Sigmoid colon (tissue), 7 donors: Measurements from ENCODE around the gene ITPR1. TPM values are rescaled to one million over a fixed set of nuclear protein-coding genes. Genes with fewer than 3 reads are reported as not detected.
"Not testable (repeated sequence)": the region's sequence is repeated elsewhere in the genome, so short reads cannot be mapped to it uniquely, and the experiment has no call there.

Experiments
- DNase-seq: peaks from one replicate; pipeline ENCODE4 v3.0.0-alpha.2; 2019
- H3K27ac ChIP-seq, 4 donors: fragments of 200-600 bp; sonication (generic); one replicate each; pipeline ENCODE4 v1.5.1; 2016 to 2019; ENCODE audit warnings: mild to moderate bottlenecking in 1 of 4
- H3K27me3 ChIP-seq, 3 donors: fragments of 200-600 bp; sonication (generic); one replicate each; pipeline ENCODE4 v1.5.1; 2019; ENCODE audit warnings: mild to moderate bottlenecking in 1 of 3
- H3K36me3 ChIP-seq, 4 donors: fragments of 200-600 bp; sonication (generic); one replicate each; pipeline ENCODE4 v1.5.1; 2016 to 2019
- H3K4me1 ChIP-seq, 4 donors: fragments of 200-600 bp; sonication (generic); one replicate each; pipeline ENCODE4 v1.5.1; 2017 to 2019
- H3K4me3 ChIP-seq, 4 donors: fragments of 200-600 bp; sonication (generic); one replicate each; pipeline ENCODE4 v1.5.1; 2017 to 2019; ENCODE audit warnings: mild to moderate bottlenecking in 2 of 4, moderate library complexity in 1 of 4
- H3K9me3 ChIP-seq, 4 donors: fragments of 200-600 bp in 3 of 4; sonication (generic) in 3 of 4; one replicate each; pipeline versions ENCODE4 v1.5.1 to v1.6.1; 2013 to 2019
- EP300 ChIP-seq, 4 donors: sonication (generic); formaldehyde crosslinking; IDR thresholded peaks; one replicate each; pipeline ENCODE4 v1.6.1; 2017; ENCODE audit warnings: antibody characterized with exemption in 4 of 4
- POLR2A ChIP-seq, 2 donors: fragments of 450-650 bp; IDR thresholded peaks; one replicate each; pipeline ENCODE4 v1.6.1; 2016; ENCODE audit warnings: antibody characterized with exemption in 2 of 2, mild to moderate bottlenecking in 2 of 2, moderate library complexity in 2 of 2
- POLR2AphosphoS5 ChIP-seq, 4 donors: sonication (generic); formaldehyde crosslinking; IDR thresholded peaks; one replicate each; pipeline ENCODE4 v1.6.1; 2017; ENCODE audit warnings: antibody characterized with exemption in 4 of 4
- WGBS, 2 donors: extraction: QIAGEN DNeasy Blood & Tissue Kit; methylation state at CpG; one replicate each; pipeline ENCODE4 v1.1.7; 2013; 5-methylcytosine and 5-hydroxymethylcytosine counted together
- intact Hi-C: fragments of 100-400 bp; cut with DNase I; formaldehyde crosslinking; loops from one replicate; pipeline ENCODE4 v1.15.1; 2023
- polyA plus RNA-seq, 3 donors: library from polyadenylated mRNA; stranded (reverse); fragments of 200-250 nt; gene quantifications; one replicate each; pipeline ENCODE4 v1.2.3, GENCODE V29; 2013
- total RNA-seq, 4 donors: library from RNA; depleted of rRNA; stranded (reverse); fragments of >200 nt; gene quantifications; one replicate each; pipeline ENCODE4 v1.1.0, GENCODE V29; 2016
- TF ChIP-seq, protein P1 (sequence below), 4 experiments: fragments of 450-650 bp in 3 of 4; fragments of 200-600 bp in 1 of 4; IDR thresholded peaks; one replicate each; pipeline ENCODE4 v1.5.1; 2016 to 2019; ENCODE audit warnings: antibody characterized with exemption in 4 of 4, mild to moderate bottlenecking in 3 of 4, moderate library complexity in 2 of 4
- donor health status: healthy with polysubstance abuse.
- donor health status: Bipolar disorder and iron deficiency.
- donor health status: healthy.

The ITPR1 gene
- total and polyA plus RNA-seq, 7 donors: 1.4 to 206 (median 111) TPM

DNA sequence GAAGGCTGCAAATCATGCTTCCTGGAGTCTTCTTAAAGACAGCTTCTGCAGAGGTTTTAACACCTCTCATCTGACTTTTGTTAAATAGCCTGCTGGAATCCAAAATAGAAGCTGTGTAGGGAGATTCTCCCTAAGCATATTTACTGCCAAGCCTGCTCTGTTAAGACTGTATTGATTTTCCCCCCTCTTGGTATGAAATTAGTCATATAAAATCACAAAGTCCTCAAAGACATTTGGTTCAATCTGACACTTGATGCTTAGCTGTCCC lies 94.6 kb downstream of the ITPR1 start:
- no peak for DNase-seq
- no peak for TF ChIP-seq POLR2A (IDR thresholded peaks at IDR 0.05)
- TF ChIP-seq, protein P1, sequence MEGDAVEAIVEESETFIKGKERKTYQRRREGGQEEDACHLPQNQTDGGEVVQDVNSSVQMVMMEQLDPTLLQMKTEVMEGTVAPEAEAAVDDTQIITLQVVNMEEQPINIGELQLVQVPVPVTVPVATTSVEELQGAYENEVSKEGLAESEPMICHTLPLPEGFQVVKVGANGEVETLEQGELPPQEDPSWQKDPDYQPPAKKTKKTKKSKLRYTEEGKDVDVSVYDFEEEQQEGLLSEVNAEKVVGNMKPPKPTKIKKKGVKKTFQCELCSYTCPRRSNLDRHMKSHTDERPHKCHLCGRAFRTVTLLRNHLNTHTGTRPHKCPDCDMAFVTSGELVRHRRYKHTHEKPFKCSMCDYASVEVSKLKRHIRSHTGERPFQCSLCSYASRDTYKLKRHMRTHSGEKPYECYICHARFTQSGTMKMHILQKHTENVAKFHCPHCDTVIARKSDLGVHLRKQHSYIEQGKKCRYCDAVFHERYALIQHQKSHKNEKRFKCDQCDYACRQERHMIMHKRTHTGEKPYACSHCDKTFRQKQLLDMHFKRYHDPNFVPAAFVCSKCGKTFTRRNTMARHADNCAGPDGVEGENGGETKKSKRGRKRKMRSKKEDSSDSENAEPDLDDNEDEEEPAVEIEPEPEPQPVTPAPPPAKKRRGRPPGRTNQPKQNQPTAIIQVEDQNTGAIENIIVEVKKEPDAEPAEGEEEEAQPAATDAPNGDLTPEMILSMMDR (IDR thresholded peaks at IDR 0.05): no peak
- no peak for TF ChIP-seq EP300 (IDR thresholded peaks at IDR 0.05)
- TF ChIP-seq POLR2AphosphoS5 (IDR thresholded peaks at IDR 0.05): no peak
- no peaks in the 10 kb centered on the region for H3K9me3 ChIP-seq
- no peaks in the 10 kb centered on the region for H3K36me3 ChIP-seq
- H3K27ac ChIP-seq: peak overlapping the region; percentile 30 to 66 (median 46)
- intact Hi-C loops: loop anchor here (5.0 to 10.0 kb wide), 2 partner anchors 45 to 123 kb away; partner anchors contain the start of gene SUMF1
- H3K27me3 ChIP-seq: no peaks in the 10 kb centered on the region
- H3K4me3 ChIP-seq: no peak overlapping the region
- H3K4me1 ChIP-seq: peaks cover 0 to 64% (median 47%) of the 10 kb centered on the region in 4 donors

DNA sequence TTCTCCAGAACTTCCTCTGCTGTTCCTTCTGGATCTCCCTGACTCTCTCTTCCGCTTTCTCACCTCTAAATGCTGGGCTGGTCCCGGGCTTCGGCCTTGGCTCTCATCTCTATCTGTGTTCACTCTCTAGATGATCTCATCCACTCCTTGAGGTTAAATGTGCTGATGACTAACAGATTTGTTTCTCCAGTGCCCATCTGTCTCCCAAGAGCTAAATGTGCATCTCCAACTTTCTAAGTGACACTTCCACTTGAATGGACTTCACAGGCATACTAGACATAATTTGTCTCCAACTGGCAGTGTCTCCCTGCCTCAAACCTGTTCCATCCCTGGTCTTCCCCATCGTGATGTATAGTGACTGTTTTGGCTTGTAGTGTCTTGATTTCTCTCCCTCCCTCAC lies 95.3 kb downstream of the ITPR1 start:
- 70 to 81% methylated on average over 4 of the region's 4 CpGs for WGBS, 2 donors

DNA sequence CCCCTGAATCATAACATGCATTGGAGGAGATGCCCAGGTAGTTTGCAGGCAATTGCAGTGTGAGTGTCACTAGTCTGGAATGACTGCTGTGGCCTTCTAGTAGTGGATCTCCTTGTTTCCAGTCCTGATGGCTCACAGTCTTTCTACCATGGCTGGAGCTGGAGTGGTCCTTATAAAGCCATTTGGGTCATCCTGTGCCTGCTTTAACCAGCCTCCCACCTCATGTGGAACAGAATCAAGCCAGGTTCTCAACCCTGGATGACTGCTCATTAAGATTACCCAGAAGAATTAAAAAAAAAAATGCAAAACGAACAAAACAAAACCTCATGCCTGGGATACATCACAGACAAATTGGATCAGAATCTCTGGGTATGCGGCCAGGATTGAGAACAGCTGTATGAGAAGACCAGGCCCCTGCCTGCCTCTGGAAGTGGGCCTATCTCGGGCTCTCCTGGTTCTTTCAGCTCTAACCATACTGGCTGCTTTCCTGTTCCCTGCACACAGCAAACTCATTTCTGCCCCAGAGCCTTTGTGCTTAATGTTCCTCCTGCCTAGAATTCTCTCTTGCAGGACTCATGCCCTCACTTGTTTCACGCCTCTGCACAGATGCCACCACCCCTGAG lies 96.4 kb downstream of the ITPR1 start:
- 80 to 90% methylated on average over 4 of the region's 4 CpGs for WGBS, 2 donors
- H3K27me3 ChIP-seq: no peaks in the 10 kb centered on the region
- H3K4me3 ChIP-seq: no peak overlapping the region
- no peaks in the 10 kb centered on the region for H3K9me3 ChIP-seq
- intact Hi-C loops: loop anchor here (5.0 to 10.0 kb wide), 2 partner anchors 43 to 125 kb away; partner anchors contain the start of gene SUMF1
- no peak for TF ChIP-seq POLR2AphosphoS5 (IDR thresholded peaks at IDR 0.05)
- no peak for TF ChIP-seq POLR2A (IDR thresholded peaks at IDR 0.05)
- TF ChIP-seq, protein P1 (IDR thresholded peaks at IDR 0.05): no peak
- TF ChIP-seq EP300 (IDR thresholded peaks at IDR 0.05): no peak
- H3K27ac ChIP-seq: peak overlapping the region in 3 of 4 donors; percentile 47 to 66 (median 53)
- no peak for DNase-seq
- peaks cover 0 to 48% (median 32%) of the 10 kb centered on the region in 4 donors for H3K4me1 ChIP-seq
- H3K36me3 ChIP-seq: no peaks in the 10 kb centered on the region

More for the DNA sequence above, 95.3 kb downstream of the ITPR1 start:
- no peaks in the 10 kb centered on the region for H3K36me3 ChIP-seq
- no peaks in the 10 kb centered on the region for H3K9me3 ChIP-seq
- peak in 1 of 4 donors; percentile 27 for TF ChIP-seq POLR2AphosphoS5 (IDR thresholded peaks at IDR 0.05)
- TF ChIP-seq EP300 (IDR thresholded peaks at IDR 0.05): no peak
- no peaks in the 10 kb centered on the region for H3K27me3 ChIP-seq
- H3K27ac ChIP-seq: peak overlapping the region; percentile 39 to 66 (median 50)
- intact Hi-C loops: loop anchor here (5.0 to 10.0 kb wide), 2 partner anchors 44 to 124 kb away; partner anchors contain the start of gene SUMF1
- DNase-seq: peak; percentile 72
- no peak overlapping the region for H3K4me3 ChIP-seq
- H3K4me1 ChIP-seq: peaks cover 0 to 57% (median 41%) of the 10 kb centered on the region in 4 donors

DNA sequence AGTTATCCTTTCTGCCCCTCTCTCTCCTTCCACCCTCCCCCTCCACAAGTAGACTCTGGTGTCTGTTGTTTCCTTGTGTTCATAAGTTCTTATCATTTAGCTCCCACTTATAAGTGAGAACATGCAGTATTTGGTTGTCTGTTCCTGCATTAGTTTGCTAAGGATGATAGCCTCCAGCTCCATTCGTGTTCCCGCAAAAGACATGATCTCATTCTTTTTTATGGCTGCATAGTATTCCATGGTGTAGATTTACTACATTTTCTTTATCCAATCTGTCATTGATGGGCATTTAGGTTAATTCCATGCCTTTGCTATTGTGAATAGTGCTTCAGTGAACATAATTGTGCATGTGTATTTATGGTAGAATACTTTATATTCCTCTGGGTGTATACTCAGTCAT lies 97.7 kb downstream of the ITPR1 start:
- DNase-seq, H3K27me3 ChIP-seq, intact Hi-C loops, H3K4me3 ChIP-seq, H3K36me3 ChIP-seq, H3K27ac ChIP-seq, H3K9me3 ChIP-seq: not testable (repeated sequence)
- WGBS, 2 donors: 98 to 99% methylated on average over 2 of the region's 2 CpGs
- H3K4me1 ChIP-seq: peaks cover 0 to 41% (median 29%) of the 10 kb centered on the region in 4 donors

DNA sequence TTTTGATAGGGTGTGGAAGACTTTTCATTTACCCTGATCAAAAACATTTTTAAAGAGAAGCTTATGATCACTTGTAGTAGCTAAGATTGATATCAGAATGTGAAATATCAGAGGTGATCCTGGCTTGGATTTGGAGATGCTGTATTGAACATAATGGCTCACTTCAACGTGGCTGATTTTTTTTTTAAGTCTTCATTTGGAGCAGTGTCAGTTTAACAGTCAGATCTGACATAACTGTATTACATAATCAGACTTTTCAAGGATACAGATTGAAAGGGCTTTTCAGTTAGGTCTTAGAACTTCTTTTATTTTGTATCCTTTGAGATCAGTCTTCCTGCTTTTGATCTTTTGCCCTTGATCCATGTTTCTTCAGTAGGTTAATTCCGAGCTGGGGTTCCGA lies 98.5 kb downstream of the ITPR1 start:
- intact Hi-C loops: no loop called here

More for the DNA sequence above, 98.5 kb downstream of the ITPR1 start:
- 74 to 82% methylated on average over 3 of the region's 3 CpGs for WGBS, 2 donors
- Histone ChIP-seq H3K27ac (no peak overlapping the region), H3K4me1 (peaks cover 0 to 40% (median 27%) of the 10 kb centered on the region in 4 donors), H3K27me3 (no peaks in the 10 kb centered on the region), H3K9me3 (no peaks in the 10 kb centered on the region), H3K36me3 (no peaks in the 10 kb centered on the region), H3K4me3 (no peak overlapping the region)
- no peak for DNase-seq
- TF ChIP-seq POLR2A (IDR thresholded peaks at IDR 0.05) (no peak), POLR2AphosphoS5 (IDR thresholded peaks at IDR 0.05) (no peak), EP300 (IDR thresholded peaks at IDR 0.05) (no peak)
- TF ChIP-seq, protein P1 (IDR thresholded peaks at IDR 0.05): no peak
